ENCODE data around the gene PER2. TPM values are rescaled to one million over a fixed set of nuclear protein-coding genes. Genes with fewer than 3 reads are reported as not detected.
A peak's percentile ranks its signal among the peaks of the same experiment; 100 is the strongest.

The PER2 gene
- total and polyA plus RNA-seq, 9 of the 15 experiments (the other 6 are each of a cell fraction or from before 2014, with no cell fraction given), result 1.1 to 10.3 (median 2.9) TPM

DNA sequence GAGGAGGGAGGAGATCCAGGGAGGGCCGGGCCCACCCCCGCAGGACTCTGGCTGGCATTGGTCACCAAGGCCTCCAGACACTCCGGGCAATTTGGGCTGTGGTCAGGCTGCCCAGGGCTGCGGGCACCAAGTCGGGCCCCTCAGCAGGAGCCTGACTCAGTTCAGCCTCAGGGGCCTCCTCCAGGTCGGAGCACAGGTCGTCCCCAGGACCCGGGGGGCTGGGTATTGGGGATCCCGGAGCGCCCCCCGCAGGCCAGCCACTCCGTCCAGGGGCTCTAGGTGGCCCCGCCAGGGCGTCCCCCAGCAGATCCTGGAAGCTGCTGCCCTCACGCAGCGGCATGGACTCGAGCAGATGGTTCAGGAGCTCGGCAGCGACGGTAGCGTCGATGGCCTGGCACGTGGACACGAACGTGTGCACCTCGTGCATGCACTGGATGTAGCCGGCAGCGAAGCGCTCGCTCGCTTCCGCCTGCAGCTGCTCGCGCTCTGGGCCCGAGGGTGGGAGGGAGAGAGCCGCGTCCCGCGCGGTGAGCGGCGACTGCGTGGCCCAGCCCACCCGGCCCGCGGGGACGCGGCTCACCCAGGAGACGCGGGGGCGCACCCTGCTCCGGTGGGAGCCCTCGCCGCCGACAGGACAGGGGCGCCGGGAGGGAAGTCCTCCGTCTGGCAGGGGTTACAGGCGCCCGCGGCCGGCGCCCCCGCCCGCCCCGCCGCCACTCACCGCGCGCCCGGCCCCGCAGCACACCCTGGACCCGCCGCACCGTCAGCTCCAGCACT is 49.5 kb downstream of the PER2 start:
- WGBS (ENCODE audit: insufficient coverage, low coverage, missing lambda C conversion rate), result 8% methylated on average over 13 of the region's 75 CpGs
- BruUV-seq (replicated peaks), result no TSS peak
- peak; percentile 25 for ATAC-seq
- no peak for TF ChIP-seq CEBPB (tag; IDR thresholded peaks at IDR 0.05)
- TF ChIP-seq FOXK2 (conservative IDR thresholded peaks at IDR 0.05 in 1 of 2, IDR thresholded peaks at IDR 0.05 in 1 of 2; ENCODE audit: low read depth in 2 of 2), result no peak
- no peak for TF ChIP-seq NFIC (IDR thresholded peaks at IDR 0.05)
- peak; percentile 99 for TF ChIP-seq FOXP1 (CRISPR knock-in tag; IDR thresholded peaks at IDR 0.05)
- TF ChIP-seq EP300 (IDR thresholded peaks at IDR 0.05; ENCODE audit: low read length), result no peak
- TF ChIP-seq, protein P1, sequence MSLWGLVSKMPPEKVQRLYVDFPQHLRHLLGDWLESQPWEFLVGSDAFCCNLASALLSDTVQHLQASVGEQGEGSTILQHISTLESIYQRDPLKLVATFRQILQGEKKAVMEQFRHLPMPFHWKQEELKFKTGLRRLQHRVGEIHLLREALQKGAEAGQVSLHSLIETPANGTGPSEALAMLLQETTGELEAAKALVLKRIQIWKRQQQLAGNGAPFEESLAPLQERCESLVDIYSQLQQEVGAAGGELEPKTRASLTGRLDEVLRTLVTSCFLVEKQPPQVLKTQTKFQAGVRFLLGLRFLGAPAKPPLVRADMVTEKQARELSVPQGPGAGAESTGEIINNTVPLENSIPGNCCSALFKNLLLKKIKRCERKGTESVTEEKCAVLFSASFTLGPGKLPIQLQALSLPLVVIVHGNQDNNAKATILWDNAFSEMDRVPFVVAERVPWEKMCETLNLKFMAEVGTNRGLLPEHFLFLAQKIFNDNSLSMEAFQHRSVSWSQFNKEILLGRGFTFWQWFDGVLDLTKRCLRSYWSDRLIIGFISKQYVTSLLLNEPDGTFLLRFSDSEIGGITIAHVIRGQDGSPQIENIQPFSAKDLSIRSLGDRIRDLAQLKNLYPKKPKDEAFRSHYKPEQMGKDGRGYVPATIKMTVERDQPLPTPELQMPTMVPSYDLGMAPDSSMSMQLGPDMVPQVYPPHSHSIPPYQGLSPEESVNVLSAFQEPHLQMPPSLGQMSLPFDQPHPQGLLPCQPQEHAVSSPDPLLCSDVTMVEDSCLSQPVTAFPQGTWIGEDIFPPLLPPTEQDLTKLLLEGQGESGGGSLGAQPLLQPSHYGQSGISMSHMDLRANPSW (CRISPR knock-in tag; IDR thresholded peaks at IDR 0.05), result no peak
- TF ChIP-seq CHCHD3 (CRISPR knock-in tag; IDR thresholded peaks at IDR 0.05), result no peak
- no peak for TF ChIP-seq TGIF2 (CRISPR knock-in tag; IDR thresholded peaks at IDR 0.05)
- TF ChIP-seq MEIS2 (IDR thresholded peaks at IDR 0.05; ENCODE audit: partially characterized antibody), result no peak
- TF ChIP-seq, protein P2, sequence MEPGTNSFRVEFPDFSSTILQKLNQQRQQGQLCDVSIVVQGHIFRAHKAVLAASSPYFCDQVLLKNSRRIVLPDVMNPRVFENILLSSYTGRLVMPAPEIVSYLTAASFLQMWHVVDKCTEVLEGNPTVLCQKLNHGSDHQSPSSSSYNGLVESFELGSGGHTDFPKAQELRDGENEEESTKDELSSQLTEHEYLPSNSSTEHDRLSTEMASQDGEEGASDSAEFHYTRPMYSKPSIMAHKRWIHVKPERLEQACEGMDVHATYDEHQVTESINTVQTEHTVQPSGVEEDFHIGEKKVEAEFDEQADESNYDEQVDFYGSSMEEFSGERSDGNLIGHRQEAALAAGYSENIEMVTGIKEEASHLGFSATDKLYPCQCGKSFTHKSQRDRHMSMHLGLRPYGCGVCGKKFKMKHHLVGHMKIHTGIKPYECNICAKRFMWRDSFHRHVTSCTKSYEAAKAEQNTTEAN (CRISPR knock-in tag; IDR thresholded peaks at IDR 0.05), result peak; percentile 92
- TF ChIP-seq, protein P3, sequence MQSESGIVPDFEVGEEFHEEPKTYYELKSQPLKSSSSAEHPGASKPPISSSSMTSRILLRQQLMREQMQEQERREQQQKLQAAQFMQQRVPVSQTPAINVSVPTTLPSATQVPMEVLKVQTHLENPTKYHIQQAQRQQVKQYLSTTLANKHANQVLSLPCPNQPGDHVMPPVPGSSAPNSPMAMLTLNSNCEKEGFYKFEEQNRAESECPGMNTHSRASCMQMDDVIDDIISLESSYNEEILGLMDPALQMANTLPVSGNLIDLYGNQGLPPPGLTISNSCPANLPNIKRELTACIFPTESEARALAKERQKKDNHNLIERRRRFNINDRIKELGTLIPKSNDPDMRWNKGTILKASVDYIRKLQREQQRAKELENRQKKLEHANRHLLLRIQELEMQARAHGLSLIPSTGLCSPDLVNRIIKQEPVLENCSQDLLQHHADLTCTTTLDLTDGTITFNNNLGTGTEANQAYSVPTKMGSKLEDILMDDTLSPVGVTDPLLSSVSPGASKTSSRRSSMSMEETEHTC (IDR thresholded peaks at IDR 0.05), result no peak
- TF ChIP-seq, protein P4, sequence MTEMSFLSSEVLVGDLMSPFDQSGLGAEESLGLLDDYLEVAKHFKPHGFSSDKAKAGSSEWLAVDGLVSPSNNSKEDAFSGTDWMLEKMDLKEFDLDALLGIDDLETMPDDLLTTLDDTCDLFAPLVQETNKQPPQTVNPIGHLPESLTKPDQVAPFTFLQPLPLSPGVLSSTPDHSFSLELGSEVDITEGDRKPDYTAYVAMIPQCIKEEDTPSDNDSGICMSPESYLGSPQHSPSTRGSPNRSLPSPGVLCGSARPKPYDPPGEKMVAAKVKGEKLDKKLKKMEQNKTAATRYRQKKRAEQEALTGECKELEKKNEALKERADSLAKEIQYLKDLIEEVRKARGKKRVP (CRISPR knock-in tag; IDR thresholded peaks at IDR 0.05), result no peak
- no peak for TF ChIP-seq BRF1 (IDR thresholded peaks at IDR 0.05; ENCODE audit: borderline replicate concordance, extremely low read depth, insufficient read length)

More for the DNA sequence above, 49.5 kb downstream of the PER2 start:
- intact Hi-C loops (cut with micrococcal nuclease) (loop anchor here (5.0 kb wide), 1 partner anchor 72 kb away; no protein-coding TSS in a partner anchor), in situ Hi-C loops (cut with MboI) (no loop called here)
- H3K9ac ChIP-seq (ENCODE audit: insufficient read depth in 1 of 2, low read depth in 2 of 2, low read length in 2 of 2), result peak overlapping the region; percentile 66 to 97
- H3K27ac ChIP-seq (ENCODE audit: extremely low read depth, low read depth, low read length), result peak overlapping the region; percentile 64; the same call in 1 of the 3 replicates
- H3K4me3 ChIP-seq, result peak overlapping the region; percentile 74
- H3K4me2 ChIP-seq (ENCODE audit: insufficient read depth, low read length), result peak overlapping the region; percentile 76
- no peaks in the 10 kb centered on the region for H3K9me1 ChIP-seq (ENCODE audit: control insufficient read depth, insufficient read depth, low read length)
- peaks cover 23% of the 10 kb centered on the region for H3K79me2 ChIP-seq (ENCODE audit: control insufficient read depth, insufficient read depth, low read length)
- H3K36me3 ChIP-seq (ENCODE audit: control insufficient read depth, insufficient read depth, low read length), result peaks cover 5% of the 10 kb centered on the region; the same call in 2 of the 3 replicates
- peak overlapping the region; percentile 68; the same call in 1 of the 2 replicates for H2AFZ ChIP-seq (ENCODE audit: low read depth, low read length)
- no peaks in the 10 kb centered on the region for H3K27me3 ChIP-seq (ENCODE audit: control insufficient read depth in 2 of 2, insufficient read depth in 2 of 2, low read length in 2 of 2)
- peaks cover 26 to 57% of the 10 kb centered on the region in 2 experiments for H3K4me1 ChIP-seq (replicated peaks in 1 of 2; ENCODE audit: control insufficient read depth in 2 of 2, insufficient read depth in 2 of 2, low read length in 2 of 2)
- ChIA-PET CTCF (ENCODE audit: low intra/inter-chr PET ratio) (no interaction called here), POLR2A (interaction anchor here (1.7 kb wide), 1 partner anchor 10 kb away, joined by 5 read pairs; no protein-coding TSS in a partner anchor)
- FAIRE-seq (no peak), DNase-seq (ENCODE audit: extremely low read depth in 1 of 4, low spot score in 3 of 4) (peak; percentile 54 to 70 (median 60))
- no peaks in the 10 kb centered on the region for H3K9me3 ChIP-seq (replicated peaks; ENCODE audit: control insufficient read depth, insufficient read depth, low read depth, low read length)
- no peaks in the 10 kb centered on the region for H4K20me1 ChIP-seq (replicated peaks; ENCODE audit: control insufficient read depth, insufficient read depth, low read length)

All from K562 (cell line).